GM18519 (cell line): ENCODE data around the gene DDX21.
"Not testable (repeated sequence)": the region's sequence is repeated elsewhere in the genome, so short reads cannot be mapped to it uniquely, and the experiment has no call there.

Source experiments
- ATAC-seq: cut with Tn5 transposase; IDR thresholded peaks from one replicate; pipeline ENCODE4 v1.9.1; 2021; ENCODE audit warnings: mild to moderate bottlenecking, moderate library complexity; ENCODE audit not compliant: unreplicated experiment, low FRiP score

DDX21 gene

DNA sequence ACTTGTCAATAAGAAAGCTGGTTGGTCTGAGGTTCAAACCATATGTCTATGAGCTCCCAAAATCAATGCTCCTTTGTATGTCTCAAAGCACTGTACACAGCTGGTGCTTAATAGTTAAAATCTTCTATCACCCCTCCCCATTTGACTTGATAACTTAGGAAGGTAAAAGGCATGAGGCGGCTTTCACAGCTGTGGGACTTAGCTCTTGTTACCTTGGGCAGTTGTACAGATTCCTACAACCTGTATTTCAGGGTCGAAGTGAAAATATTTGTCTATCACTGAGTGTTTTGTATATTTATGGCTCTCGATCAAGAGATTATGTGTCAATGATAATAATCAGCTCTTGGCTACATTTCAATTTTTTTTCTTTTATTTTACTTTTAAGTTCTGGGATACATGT is 31.6 kb downstream of the DDX21 start:
- ATAC-seq, result no peak

DNA sequence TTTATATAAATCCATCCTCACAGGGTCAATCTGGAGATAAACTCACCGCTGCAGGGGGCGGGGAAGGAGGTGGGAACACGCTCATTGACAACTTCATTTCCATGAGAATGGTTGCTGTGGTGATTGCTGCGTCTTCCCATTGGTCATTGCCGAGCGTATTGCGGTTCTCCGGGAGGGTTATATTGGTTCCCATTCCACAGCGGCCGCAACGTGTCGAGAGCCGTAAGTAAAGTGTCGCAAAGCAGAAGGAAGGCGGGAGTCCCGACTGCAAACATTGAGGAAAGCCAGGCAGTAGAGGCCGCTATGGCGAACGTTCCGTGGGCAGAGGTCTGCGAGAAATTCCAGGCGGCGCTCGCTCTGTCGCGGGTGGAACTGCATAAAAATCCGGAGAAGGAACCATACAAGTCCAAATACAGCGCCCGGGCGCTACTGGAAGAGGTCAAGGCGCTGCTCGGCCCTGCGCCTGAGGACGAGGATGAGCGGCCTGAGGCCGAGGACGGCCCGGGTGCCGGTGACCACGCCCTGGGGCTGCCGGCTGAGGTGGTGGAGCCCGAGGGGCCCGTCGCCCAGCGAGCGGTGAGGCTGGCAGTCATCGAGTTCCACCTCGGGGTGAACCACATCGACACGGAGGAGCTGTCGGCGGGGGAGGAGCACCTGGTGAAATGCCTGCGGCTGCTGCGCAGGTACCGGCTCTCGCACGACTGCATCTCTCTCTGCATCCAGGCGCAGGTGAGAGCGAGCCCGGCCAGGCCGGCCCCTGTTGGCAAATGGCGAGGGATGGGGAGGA is 32.8 kb downstream of the DDX21 start, which contains the start of gene KIFBP:
Gene KIFBP (plus strand): TSS at position 274 of the 787 bp plus-strand sequence. CDS start 30 bp downstream, at position 304.
- ATAC-seq, result peak; percentile 53

DNA sequence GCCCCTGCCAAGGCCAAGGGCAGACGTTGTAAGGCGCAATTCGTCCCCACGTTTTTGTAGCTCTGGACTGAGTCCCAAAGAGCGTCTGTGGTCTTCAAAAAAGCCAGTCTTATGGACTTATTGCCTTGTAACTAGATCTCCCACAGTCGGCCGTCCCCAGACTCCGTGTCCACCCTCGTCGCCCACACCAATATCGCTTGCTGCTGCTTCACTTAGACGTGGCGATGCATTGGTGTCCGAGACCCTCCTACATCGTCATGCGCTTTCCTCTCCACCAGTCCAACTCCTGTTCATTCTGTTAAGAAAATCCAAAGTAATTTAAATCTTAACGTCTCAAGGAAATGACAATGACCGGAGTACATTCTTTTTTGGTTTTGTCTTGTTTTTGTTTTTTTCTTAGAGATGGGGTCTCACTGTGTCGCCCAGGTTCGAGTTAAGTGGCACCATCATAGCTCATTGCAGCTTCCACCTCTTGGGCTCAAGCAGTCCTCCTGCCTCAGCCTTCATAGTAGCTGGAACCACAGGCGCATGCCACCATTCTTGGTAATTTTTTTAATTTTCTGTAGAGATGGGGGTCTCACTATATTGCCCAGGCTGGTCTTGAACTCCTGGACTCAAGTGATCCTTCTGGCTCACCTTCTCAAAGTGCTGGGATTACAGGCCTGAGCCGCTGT is 33.5 kb downstream of the DDX21 start:
- ATAC-seq, result no peak

DNA sequence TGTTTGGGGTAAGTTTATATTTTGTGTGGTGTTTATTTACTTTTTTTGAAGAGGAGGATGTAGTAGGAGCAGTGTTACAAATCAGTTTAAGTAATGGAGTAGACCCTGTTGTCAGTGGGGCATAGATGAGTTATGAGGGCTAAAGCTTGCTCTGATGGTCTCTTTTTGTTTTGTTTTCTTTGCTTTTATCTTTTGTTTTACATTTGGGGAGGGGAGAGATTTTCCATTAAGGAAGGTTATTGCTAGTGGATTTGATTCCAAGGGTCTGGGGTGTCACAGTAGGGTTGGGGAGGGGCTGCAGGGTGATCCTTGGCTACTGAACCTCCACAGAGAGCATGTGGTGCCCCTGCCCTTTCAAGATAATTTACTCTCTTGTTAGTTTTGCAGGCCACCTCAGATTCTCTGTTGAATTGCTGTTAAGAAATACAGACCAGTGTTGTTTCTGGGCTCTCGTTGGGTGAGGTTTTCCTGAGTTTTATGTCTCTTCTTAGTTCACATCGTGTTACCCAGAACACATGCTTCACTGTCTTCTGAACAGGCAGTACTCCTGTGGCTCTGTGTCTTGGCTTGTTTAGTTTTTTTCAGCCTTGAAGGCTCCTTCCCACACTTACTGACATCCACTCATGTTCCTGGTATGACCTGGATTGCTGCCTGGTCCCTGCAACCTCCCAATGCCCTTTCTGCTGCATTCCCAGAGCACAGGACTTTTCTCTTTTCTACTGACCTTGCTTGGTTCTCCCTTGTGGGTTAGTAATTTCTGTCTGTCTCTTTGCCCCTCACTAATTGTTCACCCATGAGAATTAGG is 36.9 kb downstream of the DDX21 start:
- no peak for ATAC-seq

DNA sequence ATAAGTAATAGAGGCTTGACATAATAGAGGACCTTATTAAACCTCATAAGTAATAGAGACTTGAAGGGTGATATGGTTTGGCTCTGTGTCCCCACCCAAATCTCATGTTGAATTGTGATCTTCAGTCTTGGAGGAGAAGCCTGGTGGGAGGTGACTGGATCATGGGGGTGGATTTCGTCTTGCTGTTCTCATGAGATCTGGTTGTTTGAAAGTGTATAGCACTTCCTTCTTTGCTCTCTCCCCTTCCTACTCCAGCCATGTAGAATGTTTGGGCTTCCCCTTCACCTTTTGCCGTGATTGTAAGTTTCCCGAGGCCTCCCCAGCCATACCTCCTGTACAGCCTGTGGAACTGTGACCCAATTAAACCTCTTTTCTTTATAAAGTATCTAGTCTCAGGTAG is 41.2 kb downstream of the DDX21 start:
- no peak for ATAC-seq

DNA sequence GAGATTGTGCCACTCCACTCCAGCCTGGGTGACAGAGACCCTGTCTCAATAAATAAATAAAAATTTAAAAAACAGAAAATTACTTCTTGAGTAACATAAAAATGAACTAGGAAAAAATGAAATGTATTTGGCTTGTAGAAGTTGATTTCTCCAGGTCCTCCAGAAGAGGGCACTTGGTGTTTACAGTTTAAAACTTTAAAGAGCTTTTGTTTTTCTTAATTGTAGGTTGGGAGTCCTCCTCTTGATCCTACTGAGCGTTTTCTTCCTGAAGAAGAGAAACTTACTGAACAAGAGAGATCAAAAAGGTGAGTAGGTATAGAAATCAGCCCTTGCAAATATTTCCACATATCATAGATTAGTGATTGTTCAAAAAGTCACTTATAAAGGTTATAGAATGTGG is 48.9 kb downstream of the DDX21 start:
- ATAC-seq, result no peak

DNA sequence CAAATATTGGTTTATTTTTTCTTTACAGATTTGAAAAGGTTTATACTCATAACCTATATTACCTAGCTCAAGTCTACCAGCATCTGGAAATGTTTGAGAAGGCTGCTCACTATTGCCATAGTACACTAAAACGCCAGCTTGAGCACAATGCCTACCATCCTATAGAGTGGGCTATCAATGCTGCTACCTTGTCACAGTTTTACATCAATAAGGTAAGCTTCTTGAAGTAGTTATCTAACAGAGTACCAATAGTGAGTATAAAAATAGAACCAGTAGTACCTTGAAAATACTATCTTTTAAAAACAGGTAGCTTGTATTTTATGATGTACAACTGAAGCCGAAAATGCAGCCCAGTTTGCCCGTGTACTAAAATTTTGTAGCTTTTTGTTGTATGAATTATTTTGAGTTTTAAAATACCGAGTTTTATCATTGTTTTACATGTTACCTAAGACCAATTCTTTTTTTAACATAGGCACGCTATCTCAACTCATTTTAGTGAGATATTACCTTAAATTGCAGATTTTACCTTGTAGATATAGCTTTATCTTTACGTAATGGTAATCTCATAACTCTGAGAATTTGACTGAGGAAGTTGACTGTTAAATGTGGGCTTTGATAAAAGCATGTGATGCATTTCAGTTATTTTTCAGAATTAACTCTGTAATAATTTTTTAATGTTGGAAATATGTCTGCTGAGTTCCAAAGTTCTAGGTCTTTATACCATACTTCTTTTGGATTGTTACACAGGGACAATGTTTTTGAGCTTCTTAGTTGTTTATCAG is 49.9 kb downstream of the DDX21 start:
- no peak for ATAC-seq

DNA sequence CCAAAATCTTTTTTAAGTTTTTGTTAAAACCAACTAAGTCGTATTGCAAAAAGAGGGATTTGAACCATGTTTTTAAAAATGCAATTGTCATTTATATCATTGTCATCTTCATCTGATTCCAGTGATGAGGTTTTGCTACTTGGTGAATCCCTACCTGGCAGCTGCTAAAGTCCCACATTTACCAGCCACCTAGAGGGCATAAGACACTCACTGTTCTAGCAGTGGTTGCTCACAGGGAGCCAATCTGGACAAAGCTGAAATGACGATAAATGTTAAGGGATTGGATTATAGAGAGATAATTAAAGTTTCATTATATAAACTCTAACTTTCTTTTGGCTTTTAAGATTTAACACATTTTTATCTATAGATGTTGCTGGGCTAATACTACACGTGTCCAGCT is 51.3 kb downstream of the DDX21 start:
- ATAC-seq, result no peak

DNA sequence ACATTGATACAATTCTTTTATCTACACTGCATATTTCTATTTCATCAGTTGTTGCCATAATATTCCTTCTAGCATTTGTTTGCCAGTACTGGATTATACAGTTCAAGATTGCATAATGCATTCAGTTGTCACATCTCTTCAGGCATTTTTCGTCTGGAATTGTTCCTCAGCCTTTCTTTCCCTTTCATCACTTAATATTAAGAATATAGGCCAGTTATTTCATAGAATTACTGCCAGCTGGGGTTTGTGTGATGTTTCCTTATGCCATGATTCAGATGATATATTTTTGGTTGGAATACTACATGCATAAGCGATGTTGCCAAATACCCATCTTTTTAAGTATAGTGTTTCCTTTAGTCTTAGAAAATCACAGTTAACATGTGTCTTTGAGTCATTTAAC is 53.4 kb downstream of the DDX21 start:
- no peak for ATAC-seq

DNA sequence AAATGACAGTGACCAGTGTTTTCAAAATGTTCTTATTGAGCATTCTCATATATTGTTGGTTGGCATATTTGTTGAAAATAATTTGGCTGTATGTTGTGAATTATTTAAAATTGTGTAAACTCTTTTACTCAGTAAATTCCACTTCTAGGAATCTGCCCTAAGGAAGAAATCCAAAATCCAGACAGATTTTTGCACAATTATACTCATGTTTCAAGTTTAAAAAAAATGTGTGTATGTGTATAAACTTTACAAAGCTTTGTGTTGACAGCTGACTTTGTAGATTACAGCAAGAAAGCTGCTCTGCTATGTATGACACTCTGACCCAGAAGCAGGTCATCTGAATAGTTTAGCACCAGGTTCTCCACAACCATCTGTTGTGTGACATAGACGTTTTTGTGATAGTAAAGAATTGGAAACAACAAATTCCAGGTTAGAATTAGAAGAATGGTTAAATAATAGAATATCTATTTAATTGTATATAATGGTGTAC is 54.2 kb downstream of the DDX21 start:
- ATAC-seq, result no peak

DNA sequence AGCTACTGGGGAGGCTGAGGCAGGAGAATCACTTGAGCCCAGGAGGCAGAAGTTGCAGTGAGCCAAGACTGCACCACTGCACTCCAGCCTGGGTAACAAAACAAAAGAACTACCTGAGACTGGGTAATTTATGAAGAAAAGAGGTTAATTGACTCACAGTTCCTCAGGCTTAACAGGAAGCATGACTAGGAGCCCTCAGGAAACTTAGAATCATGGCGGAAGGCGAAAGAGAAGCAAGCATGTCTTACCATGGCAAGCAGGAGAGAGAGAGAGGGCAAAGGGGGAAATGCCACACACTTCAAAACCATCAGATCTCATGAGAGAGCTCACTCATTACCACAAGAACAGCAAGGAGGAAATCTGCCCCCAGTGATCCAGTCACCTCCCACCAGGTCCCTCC is 56.8 kb downstream of the DDX21 start:
- ATAC-seq, result not testable (repeated sequence)

DNA sequence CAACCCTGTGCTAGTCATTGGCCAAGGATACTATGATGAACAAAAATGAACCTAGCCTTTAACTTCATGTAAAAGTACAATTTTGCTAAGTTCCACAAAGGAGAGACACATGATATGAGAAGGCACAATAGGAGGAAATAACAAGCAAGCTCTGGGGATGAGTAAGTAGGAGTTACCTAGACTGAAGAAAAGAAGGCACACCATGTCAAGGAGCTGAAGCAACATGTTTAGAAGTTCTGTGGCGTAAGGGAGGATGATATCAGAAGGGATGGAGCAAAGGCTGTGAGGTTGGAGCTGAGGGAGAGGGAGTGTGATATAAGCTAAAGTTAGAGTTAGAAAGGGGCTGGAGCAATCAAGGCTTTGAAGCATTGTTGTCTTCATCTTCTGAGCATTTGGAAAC is 58.2 kb downstream of the DDX21 start:
- no peak for ATAC-seq

DNA sequence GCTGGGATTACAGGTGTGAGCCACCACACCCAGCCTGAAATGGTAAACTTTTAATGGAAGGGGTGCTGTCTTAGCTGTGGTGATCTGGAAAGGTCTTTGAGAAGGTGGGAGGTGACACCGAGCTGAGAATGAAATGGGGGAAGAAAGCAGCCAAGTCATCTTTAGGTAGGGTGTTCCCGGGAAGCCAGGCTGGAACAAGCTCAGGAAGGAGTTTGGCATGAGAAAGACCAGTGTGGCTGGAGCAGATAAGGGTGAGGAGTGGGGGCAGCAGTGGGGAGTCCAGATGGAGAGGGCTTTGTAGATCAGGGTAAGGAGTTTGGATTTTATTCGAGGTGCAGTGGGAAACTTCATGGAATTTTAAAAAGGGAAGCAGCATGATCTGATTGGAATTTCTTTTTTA is 62.6 kb downstream of the DDX21 start:
- ATAC-seq, result no peak

DNA sequence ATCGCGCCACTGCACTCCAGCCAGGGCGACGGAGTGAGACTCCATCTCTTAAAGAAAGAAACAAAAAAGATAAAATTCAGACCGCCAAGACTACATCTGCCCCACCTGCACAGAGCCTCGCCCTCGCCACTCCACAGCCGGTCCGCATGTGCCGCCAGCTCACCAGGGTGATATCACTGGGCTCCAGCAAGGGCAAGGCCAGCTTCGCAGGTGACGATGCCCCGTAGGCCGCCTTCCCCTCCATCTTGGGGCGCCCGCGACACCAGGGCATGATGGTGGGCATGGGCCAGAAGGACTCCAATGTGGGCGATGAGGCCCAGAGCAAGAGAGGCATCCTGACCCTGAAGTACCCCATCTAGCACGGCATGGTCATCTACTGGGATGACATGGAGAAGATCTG is 66.6 kb downstream of the DDX21 start:
- no peak for ATAC-seq

DNA sequence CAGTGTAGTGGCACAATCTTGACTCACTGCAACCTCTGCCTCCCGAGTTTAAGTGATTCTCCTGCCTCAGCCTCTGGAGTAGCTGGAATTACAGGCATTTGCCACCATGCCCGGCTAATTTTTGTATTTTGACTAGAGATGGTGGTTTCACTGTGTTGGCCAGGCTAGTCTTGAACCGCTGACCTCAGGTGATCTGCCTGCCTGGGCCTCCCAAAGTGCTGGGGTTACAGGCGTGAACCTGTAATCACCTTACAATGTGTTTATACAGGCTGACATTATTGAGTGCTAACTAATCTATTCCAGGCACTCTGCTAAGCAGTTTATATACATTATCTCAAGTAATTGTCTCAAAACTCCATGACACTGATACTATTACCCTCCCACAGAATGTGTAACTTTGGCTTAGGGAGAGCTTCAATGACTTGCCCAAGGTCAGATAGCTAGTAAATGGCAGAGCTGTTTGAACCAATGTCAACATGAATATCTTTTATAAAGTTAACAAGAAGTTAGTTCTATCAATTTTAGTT is 69.5 kb downstream of the DDX21 start:
- ATAC-seq, result no peak

DNA sequence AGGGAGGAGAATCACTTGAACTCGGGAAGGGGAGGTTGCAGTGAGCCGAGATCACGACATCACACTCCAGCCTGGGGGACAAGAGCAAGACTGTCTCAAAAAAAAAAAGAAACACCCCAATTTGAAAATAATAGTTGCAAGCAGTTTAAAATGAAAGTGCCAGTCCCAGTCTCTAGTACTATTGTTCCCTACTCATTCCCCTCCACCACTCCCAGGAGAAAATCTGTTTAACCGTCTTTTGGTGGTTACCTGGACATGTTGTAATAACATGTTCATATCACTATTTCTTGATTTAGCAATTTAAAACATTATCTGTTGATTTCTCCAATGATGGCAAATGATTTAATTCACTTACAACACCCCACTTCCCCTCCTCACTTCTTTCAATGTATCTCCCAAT is 77.3 kb downstream of the DDX21 start:
- no peak for ATAC-seq
